Embryonic facial prominence (tissue), 1 donor: ENCODE results near the gene OR7A5.
A peak's percentile ranks its signal among the peaks of the same experiment; 100 is the strongest.
"Not testable (repeated sequence)": the region's sequence is repeated elsewhere in the genome, so short reads cannot be mapped to it uniquely, and the experiment has no call there.

Source experiments
- DNase-seq: peaks from one replicate; pipeline ENCODE4 v3.0.0-alpha.2; 2016; ENCODE audit errors: extremely low spot score

The OR7A5 gene

DNA sequence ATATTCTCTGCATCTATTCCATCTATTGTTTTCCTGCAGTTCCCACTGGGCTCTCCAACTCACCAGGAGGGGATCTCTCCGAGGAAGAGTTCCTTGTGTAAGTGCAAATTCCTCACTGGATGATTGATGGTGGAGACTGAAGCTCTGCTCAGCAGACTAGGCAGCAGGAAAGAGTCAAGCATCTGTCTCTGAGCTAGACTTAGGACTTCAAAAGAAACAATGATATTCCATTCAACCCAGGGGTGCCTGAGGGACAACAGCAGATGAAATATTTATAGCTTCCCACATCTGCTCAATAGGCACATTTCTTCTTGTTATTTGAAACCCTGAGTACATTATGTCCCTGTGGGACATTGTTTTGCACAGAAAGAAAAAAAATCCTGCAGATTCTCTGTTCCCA, at the start of gene OR7A5, which contains the start of gene OR7C1:
Gene OR7A5, minus strand, starts transcription at position 175 of the 400 bp plus-strand sequence. CDS start 6,944 bp downstream, outside the sequence.
Gene OR7C1, minus strand, starts transcription at position 175 of the 400 bp plus-strand sequence. CDS start 35,049 bp downstream, outside the sequence.
- DNase-seq = no peak

DNA sequence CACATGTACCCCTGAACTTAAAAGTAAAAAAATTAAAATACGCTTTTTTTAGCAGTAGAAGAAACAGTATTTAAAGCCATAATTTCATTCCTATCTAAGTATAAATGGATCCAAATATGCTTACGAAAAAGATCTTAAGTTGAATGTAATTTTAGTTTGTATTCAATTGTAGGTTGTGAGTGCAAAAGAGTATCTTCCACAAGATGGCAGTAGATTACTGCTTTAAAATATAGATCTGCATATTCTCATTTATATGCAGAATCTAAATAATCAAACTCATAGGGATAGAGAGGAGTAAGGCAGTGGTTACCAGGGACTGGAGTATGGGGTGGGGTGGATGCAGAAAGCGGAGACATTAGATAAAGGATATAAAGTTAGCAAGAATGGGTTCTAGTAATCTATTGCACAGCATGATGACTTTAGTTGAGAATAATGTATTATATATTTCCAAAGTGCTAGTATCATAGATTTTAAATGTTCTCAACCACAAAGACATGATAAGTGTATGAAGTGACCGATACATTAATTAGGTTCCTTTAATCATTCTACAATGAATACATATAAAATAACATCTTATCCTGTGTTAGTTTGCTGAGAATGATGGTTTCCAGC, 36.7 kb upstream of the OR7A5 start:
- DNase-seq = peak; percentile 8

DNA sequence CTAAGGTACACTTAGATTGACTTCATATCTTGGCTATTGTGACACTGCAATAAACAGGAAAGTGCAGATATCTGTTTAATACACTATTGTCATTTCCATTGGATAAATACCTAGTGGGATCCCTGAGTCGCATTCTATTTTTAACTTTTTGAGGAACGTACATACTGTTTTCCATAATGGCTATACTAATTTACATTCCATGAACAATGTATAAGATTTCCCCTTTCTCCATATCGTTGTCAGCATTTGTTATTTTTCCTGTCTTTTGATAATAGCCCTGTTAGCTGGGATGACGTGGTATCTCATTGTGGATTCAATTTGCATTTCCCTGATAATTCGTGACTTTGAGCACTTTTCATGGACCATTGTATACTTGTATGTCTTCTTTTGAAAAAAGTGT, 33.5 kb upstream of the OR7A5 start:
- DNase-seq = no peak

DNA sequence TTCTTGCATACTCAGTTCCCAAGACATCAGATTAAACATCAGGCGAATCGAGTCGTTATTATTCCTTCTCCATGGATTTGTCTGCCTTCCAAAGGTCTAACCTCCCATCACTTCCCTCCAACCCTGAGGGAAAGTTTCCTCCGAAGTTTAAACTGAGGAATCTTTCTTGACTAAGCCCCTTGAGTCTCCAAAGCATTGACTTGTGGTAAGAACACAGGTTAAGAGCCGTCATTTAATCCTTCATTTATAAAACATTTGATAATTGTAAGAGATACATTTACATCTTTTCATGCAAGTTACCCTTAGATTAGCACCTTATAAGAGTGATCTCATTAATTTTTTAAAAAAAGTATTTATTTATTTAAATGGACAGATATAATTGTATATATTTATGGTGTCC, 13.8 kb upstream of the OR7A5 start, which contains the start of gene OR7A10:
Gene OR7A10, minus strand, starts transcription at position 101 of the 400 bp plus-strand sequence. CDS start 7,045 bp downstream, outside the sequence.
- DNase-seq = no peak

DNA sequence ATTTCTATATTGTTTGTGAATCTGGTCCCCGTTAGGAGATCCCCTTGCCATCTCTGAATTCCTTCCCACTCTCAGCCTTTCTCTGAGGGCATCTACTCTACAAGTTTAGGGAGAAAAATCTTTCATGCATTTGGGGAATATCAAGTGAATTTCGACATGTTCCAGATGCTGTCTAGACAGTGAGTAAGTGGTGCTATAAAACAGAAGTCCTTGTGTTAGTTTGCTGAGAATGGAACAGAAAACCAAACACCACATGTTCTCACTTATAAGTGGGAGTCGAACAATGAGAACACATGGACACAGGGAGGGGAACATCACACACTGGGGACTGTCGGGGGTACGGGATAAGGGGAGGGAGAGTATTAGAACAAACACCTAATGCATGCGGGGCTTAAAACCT, 8.6 kb upstream of the OR7A5 start:
- no peak for DNase-seq

DNA sequence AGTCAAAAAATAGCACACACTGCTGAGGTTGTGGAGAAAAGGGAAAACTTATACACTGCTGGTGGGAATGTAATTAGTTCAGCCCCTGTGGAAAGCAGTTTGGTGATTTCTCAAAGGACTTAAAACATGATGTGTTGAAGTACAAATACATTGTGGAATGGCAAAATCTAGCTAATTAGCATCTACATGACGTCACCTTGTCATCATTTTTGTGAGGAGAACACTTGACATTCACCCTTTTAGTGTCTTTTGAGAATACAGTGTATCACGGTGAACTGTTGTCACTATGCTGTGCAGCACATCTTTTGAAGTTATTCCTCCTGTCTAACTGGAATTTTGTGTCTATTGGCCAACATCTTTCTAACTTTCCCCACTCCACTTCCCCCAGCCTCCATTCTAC, 8.2 kb upstream of the OR7A5 start:
- DNase-seq = no peak

DNA sequence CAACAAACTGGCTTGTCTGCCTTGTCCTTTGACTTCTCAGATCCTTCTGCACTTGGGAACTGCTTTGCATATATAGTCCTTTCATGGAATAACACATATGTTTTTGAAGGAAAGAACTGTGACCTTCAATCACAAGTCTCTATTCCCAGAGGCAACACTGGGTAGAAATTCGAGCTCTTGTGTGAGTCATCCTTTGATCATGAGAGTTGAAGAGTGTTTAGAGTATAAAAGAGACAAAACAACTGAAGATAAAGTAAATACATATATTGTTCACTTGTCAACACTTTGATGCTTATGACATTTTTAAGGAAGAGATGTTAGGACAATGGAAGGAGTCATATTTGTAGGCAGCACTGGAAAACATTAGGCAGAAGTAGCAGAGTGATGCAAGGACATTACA, 5.2 kb upstream of the OR7A5 start:
- DNase-seq = no peak

DNA sequence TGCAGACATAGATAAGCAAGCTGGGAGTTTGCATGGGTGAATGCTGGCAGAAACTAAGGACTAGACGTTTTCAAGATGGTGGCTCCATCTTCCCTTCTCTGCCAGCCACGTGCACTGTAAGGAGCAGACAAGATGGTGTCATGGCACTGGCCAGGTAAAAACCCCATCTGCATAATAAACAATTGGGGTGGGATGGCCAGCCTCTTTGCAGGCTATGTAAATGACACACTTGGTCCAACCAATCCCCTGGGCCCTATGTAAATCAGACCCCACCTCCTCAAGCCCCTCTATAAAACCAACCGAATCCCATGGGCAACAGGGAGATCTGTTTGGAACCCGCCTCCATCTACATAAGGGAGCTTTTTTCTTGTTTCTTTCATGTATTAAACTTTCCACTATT, 2.4 kb upstream of the OR7A5 start:
- no peak for DNase-seq

DNA sequence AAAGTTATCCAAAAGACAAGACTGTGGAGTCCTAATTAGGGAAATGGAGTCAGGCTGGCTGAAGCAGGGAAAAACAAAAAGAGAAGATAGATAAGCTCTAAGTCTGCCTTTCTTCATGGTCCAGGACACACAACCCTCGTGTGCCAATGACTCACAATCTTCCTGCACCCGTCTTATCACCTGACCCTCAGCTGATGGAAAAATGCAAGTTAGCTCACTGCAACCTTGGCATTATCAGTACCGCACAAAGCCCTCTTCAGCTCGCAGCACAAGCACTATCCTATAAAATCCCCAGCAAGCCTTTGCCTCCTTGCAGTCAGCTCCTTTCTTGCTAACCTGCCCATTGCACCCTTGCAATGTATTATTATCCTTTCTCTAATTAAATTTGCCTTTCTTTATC, 4.3 kb downstream of the OR7A5 start:
- DNase-seq = no peak

DNA sequence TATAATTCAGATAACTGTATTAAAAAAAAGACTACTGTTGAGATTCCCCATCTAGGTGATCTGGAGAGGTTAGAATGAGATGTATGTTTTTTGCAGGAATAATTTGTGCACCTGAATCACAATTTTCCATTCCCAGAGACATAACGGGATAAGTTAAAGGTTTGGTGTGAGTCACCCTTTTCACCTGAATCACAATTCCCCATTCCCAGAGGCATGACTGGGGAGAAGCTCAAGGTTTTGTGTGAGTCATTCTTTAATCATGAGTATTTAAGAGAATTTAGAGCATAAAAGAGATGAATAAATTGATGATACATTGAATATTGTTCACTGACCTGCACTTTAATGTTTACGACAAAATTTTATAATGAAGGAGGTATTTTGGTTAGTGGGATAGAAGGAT, 9.0 kb downstream of the OR7A5 start:
- no peak for DNase-seq

DNA sequence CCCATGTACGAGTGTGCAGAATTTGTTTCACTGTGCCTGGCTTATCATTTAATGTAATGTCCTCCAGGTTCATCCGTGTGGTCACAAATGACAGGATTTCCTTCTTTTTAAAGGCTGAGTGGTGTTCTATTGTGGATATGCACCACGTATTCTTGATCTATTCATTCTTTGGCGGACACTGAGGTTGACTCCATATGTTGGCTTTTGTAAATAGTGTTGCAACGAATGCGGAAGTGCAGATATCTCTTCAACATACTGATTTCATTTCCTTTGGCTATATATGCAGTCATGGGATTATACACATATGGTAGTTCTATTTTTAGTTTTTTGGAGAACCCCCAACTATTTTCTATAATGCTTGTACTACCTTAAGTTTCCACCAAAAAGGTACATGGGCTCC, 13.0 kb downstream of the OR7A5 start:
- DNase-seq = no peak

DNA sequence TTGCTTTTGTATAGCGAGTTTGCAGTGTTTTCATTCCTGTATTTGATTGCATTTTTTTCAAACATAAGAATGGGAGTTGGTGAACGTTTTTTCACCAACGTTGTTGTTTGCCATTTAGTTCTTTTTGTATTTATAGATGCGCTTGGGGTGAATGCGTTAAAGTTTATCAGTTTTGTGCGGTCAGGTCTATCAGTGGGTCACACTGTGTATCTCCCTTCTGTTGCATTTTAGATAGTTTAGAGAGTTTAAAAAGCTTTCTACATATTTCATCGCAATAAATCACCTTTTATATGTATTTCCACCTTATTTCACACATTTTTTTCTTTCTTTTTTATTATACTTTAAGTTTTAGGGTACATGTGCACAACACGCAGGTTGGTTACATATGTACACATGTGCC, 16.4 kb downstream of the OR7A5 start:
- no peak for DNase-seq

DNA sequence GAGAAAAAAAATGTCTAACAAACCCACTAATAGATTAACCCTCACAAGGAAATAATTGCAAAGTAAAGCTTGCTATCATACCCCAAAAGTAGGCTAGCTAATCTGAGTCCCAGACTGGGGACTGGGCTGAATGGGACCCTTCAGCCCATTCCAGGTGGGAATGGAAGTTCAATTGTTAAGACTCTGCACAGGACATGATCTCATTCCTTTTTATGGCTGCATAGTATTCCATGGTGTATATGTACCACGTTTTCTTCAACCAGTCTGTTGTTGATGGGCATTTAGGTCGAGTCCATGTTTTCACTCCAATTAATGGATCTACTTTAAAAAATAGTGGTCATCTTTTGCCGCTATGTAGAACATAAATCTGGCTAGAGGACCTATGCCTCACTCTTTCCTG, 17.9 kb downstream of the OR7A5 start:
- DNase-seq = no peak

DNA sequence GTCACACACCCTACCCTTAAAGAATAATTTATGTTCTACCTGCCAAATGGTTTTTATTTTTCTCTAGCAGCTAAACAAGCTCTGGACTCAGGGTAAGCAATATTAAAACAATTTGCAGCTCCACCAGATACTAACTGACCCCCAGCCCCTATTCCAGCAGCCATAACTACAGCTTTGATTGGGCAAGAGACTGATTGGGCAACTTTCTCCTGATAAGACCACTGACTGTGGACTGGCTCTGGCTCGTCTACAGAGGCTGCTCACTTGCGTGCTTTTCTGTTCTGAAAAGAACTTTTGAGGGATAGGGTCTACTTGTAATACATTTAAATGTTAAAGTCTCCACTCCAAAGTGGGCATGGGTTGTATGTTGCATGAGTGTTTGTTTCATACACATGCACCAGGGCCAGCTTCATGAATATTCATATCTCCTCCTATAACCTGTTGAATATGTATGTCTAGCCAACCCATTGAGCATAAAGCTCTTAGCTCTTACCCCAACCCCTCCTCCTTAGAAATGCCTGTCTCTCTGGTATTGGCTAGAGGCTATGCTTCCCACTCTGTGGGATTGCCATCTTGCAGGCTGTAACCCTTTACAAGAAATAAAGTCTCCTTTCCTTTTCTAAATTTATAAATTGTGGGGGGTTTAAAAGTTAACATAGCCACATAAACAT, 19.9 kb downstream of the OR7A5 start:
- no peak for DNase-seq

DNA sequence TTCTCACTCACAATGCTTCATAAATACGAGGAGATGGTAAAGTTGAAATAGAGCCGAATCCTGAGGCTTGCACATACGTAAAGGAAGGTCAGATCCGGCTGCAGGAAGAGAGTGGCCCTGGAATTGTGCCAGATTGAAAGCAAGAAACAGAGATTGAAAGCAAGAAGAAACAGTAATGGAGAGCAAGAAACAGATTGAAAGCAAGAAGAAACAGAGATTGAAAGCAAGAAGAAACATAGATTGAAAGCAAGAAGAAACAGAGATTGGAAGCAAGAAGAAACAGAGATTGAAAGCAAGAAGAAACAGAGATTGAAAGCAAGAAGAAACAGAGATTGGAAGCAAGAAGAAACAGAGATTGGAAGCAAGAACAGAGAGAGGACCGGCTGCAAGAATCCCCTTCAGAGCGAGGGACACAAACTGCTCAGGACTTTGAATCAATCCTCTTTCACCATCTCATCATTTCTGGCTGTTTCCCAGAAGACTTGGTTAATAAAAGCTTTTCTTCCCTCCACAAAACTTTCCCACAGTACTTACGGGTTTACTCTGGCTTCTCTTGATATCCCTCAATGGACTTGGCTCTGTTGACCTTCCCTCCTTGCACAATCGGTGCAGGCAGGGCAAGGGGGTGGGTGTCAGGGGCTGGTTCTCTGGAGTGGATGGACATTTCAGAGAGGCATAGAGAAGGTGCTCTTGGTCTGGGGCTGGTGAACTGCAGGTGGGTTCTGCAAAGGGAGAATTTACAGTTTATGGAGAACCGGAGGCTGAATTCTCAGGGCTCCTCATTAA, 25.5 kb downstream of the OR7A5 start:
- DNase-seq = no peak

DNA sequence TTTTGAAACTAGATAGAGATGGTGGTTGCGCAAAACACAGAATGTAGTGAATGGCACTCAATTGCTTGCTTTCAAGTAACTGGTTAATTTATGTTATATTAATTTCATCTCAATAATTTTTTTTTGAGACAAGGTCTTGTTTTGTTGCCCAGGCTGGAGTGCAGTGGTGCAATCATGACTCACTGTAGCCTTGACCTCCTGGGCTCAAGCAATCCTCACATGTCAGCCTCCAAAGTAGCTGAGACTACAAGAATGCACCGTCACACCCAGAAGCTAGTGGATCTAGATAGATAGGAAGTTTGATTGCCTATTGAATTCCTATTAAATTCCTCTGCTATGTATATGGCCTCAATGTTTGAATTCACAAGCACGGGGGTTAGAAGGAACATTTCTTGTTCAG, 30.2 kb downstream of the OR7A5 start:
- no peak for DNase-seq

DNA sequence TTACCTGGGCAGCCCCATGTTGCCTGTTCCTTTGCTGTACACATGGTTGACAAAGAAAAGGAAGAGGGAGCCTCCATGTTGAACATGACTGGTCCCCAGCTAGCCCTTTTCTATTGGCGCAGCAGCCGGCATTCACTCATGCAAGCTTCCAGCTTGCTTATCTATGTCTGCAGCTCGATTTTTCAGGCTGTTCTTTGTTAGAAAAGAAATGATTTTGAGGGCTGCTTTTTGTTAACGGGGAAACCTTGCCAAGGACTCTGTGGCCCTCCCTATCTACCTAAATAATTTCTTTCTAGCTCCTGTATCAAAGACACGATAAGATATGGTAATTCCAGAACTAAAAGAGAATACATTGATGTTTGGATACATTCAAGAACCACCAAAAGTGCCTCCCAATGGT, 36.2 kb downstream of the OR7A5 start:
- DNase-seq = no peak

DNA sequence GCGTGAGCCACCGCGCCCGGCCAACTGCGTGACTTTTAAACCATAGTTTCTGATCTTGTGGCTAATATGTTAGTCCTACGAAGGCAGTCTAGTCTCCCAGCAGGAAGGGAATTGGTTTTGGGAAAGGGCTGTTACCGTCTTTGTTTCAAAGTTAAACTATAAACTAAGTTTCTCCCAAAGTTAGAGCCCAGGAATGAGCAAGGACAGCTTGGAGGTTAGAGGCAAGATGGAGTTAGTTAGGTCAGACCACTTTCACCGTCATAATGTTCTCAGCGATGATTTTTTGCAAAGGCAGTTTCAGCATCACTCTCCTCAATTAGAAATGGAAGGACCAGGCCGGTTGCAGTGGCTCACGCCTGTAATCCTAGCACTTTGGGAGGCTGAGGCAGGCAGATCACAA, 39.0 kb downstream of the OR7A5 start:
- no peak for DNase-seq

DNA sequence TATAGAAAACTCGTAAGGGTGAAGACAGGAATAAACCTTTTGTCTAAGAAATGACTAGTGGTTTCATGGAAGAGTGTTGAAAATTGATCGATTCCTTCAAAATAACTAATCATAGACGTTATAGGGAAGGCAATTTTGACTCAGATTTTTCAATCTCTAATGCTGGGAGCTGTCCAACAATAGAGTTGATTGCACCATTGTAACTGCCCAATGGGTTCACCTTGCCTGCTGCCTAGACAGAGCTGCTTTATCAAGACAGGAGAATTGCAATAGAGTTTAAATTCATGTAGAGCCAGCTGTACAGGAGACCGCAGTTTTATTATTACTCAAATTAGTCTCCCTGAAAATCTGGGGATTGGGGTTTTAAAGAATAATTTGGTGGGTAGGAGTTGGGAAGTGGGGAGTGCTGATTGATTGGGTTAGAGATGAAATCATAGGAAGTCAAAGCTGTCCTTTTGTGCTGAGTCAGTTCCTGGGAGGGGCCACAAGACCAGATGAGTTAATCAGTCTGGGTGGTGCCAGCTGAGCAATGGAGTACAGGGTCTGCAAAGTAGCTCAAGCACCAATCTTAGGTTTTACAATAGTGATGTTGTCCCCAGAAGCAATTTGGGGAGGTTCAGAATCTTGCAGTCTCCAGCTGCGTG, 39.8 kb downstream of the OR7A5 start:
- no peak for DNase-seq

DNA sequence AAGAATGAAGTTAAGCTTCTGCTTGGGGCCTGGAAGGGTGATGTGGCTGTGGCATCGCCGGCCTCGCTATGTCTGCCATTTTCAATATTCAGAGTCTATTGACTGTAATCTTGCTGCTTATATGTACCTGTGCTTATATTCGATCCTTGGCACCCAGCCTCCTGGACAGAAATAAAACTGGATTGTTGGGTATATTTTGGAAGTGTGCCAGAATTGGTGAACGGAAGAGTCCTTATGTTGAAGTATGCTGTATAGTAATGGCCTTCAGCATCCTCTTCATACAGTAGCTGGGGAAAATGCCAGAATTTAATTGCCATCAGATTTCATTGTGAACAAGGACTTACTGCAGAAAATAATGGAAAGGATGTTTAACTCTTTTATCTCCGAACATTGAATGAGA, 42.7 kb downstream of the OR7A5 start:
- DNase-seq = not testable (repeated sequence)

DNA sequence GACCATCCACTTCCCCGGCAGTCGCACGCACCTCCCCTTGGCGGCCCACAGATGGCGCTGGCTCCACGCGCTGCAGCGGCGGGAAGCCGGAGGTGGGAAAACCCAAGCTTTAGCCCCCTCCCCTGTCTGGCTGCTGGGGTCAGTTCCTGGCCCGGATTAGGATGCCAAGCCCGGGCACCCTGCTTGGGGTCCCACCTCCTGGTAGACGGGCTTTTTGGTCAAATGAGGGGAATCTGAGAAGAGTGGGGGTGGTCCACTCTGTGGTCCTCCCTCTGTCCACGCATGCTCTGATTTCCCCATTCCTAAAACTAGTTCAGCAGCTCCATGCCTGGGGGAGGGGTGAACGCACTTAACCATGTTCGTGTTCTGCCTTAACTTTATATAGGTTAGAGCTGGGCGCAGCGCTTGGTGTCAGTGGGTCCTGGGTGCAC, 48.5 kb downstream of the OR7A5 start:
- no peak for DNase-seq

DNA sequence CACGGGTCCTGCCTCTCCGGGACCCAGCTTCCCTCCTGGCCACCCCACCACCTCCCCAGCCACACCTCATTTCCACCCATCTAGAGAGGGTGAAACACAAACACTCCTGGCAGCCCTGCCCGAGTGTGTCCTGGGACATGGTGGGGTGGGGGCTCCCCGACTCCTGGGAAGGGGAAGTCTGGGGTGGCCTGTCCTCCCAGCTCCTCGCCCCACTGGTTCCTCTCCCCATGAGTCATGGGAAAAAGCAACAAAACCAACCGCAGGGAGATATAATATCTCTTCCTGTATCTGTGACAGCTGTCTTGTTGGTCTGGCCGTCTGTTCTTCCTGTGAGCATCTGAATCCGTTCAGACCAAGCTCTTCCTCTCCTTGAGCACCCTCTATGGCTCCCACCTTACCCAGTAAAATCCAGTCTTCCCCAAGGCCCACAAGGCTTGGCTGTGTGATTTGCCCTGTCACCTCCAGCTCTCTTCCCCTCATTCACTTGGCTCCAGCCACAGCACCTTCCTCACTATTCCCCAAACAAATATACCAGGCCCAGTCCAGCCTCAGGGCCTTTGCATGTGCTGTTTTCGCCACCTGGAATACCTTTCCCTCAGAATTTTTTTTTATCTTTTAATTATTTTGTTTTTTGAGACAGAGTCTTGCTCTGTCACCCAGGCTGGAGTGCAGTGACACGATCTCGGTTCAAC, 49.7 kb downstream of the OR7A5 start:
- not testable (repeated sequence) for DNase-seq
